Kidney (tissue), 14 donors: ENCODE results near the gene ANGPTL7. TPM values are rescaled to one million over a fixed set of nuclear protein-coding genes. Genes with fewer than 3 reads are reported as not detected.

Experiments used
- DNase-seq, 5 donors: peaks; one replicate each; pipeline ENCODE4 v3.0.0-alpha.2; 2013 to 2020
- FAIRE-seq: peaks from 2 replicates; lab custom pipeline; 2012; peaks lifted over from hg19 to GRCh38; lab: Jason Lieb, UNC
- H3K27ac ChIP-seq, 2 donors: one replicate each; pipeline ENCODE4 v1.7.0; 2013; ENCODE audit warnings: low read depth in 2 of 2, low read length in 2 of 2, inconsistent platforms in 1 of 2
- H3K27me3 ChIP-seq: one replicate; pipeline ENCODE4 v1.7.1; 2013; ENCODE audit warnings: low read length, inconsistent platforms; ENCODE audit not compliant: control insufficient read depth, insufficient read depth
- H3K36me3 ChIP-seq, 3 donors: one replicate each; pipeline versions ENCODE4 v1.7.0 to v1.7.1; 2013; ENCODE audit warnings: low read length in 3 of 3, control low read depth in 1 of 3, inconsistent platforms in 1 of 3; ENCODE audit not compliant: insufficient read depth in 3 of 3, control insufficient read depth in 2 of 3
- H3K4me1 ChIP-seq, 3 donors: one replicate each; pipeline versions ENCODE4 v1.7.0 to v1.7.1; 2013; ENCODE audit warnings: low read length in 3 of 3, inconsistent platforms in 1 of 3, low read depth in 1 of 3; ENCODE audit not compliant: control insufficient read depth in 2 of 3, insufficient read depth in 2 of 3
- H3K4me3 ChIP-seq, 3 donors: one replicate each; pipeline versions ENCODE4 v1.7.0 to v1.8.1; 2013; ENCODE audit warnings: low read length in 3 of 3, control low read depth in 1 of 3, inconsistent platforms in 1 of 3
- H3K9ac ChIP-seq, 3 donors: one replicate each; pipeline versions ENCODE4 v1.7.0 to v1.7.1; 2013; ENCODE audit warnings: low read length in 3 of 3, control low read depth in 1 of 3, inconsistent platforms in 1 of 3
- H3K9me3 ChIP-seq, 3 donors: one replicate each; pipeline versions ENCODE4 v1.7.0 to v1.7.1; 2013; ENCODE audit warnings: low read length in 3 of 3, control low read depth in 1 of 3, inconsistent platforms in 1 of 3; ENCODE audit not compliant: control insufficient read depth in 2 of 3, insufficient read depth in 1 of 3
- CTCF ChIP-seq: IDR thresholded peaks from 3 replicates; pipeline ENCODE4 v1.5.1; 2012; ENCODE audit warnings: mild to moderate bottlenecking, moderate library complexity, borderline replicate concordance; ENCODE audit not compliant: insufficient read depth; ENCODE audit errors: extremely low read depth
- intact Hi-C: fragments of 100-400 bp; cut with DNase I; formaldehyde crosslinking; loops from one replicate; pipeline ENCODE4 v1.11.1; 2022
- polyA plus RNA-seq: library from polyadenylated mRNA; stranded (reverse); fragments of 350-450 nt; fragmentation: Illumina TruSeq; extraction: RNeasy Lipid Tissue Mini Kit (QIAGEN cat#74804); gene quantifications from one replicate; pipeline ENCODE4 v1.2.3, GENCODE V29; 2014; ENCODE audit warnings: low read depth, low replicate concordance; ENCODE audit not compliant: insufficient read depth
- total RNA-seq: library from RNA; stranded (reverse); fragmentation: NEBNext Ultra II Directional; extraction: Animal tissue kit (Norgen Biotek cat#: 25700); gene quantifications from one replicate; pipeline ENCODE4 v1.2.1, GENCODE V29; 2021
- donor health status: control.
- donor health status: control.
- donor health status: control.
- donor health status: control.
- donor health status: control.
- donor health status: DM: yes; HTN: yes; CAD: no.
- donor health status: Normal renal cell carcinoma (clear cell type).

ANGPTL7 gene
- total and polyA plus RNA-seq, 2 donors from 2014 or later = 0.19 to 0.24 TPM

GRCh38 chr1:11245248-11245647 lies 56.1 kb downstream of the ANGPTL7 start:
- H3K27ac ChIP-seq = no peak overlapping the region
- peaks cover 2 to 37% (median 23%) of the 10 kb centered on the region in 3 donors for H3K36me3 ChIP-seq
- intact Hi-C loops = loop anchor here (10.0 kb wide), 1 partner anchor 400 kb away; no protein-coding TSS in a partner anchor
- H3K9ac ChIP-seq = no peak overlapping the region
- no peaks in the 10 kb centered on the region for H3K9me3 ChIP-seq
- no peak for FAIRE-seq
- H3K4me1 ChIP-seq = no peaks in the 10 kb centered on the region
- H3K27me3 ChIP-seq = no peaks in the 10 kb centered on the region
- no peak overlapping the region for H3K4me3 ChIP-seq
- TF ChIP-seq CTCF = no peak
- no peak for DNase-seq

Other genes with a start within 250 kb of the ANGPTL7 start
- 140 TPM for gene TARDBP, start 176.7 kb upstream of the ANGPTL7 start, total RNA-seq
- 103 TPM for gene TARDBP, start 176.7 kb upstream of the ANGPTL7 start, polyA plus RNA-seq
- not detected for gene MASP2, start 142.1 kb upstream of the ANGPTL7 start, total RNA-seq
- not detected for gene MASP2, start 142.1 kb upstream of the ANGPTL7 start, polyA plus RNA-seq
- 52.9 TPM for gene SRM, start 129.3 kb upstream of the ANGPTL7 start, total RNA-seq
- 59.5 TPM for gene SRM, start 129.3 kb upstream of the ANGPTL7 start, polyA plus RNA-seq
- gene EXOSC10, start 89.5 kb upstream of the ANGPTL7 start, total RNA-seq = 46.8 TPM
- 26.2 TPM for gene EXOSC10, start 89.5 kb upstream of the ANGPTL7 start, polyA plus RNA-seq
- gene MTOR, start 73.2 kb downstream of the ANGPTL7 start, total RNA-seq = 36.8 TPM
- gene MTOR, start 73.2 kb downstream of the ANGPTL7 start, polyA plus RNA-seq = 16.0 TPM
- gene UBIAD1, start 83.8 kb downstream of the ANGPTL7 start, total RNA-seq = 14.0 TPM
- 5.6 TPM for gene UBIAD1, start 83.8 kb downstream of the ANGPTL7 start, polyA plus RNA-seq